IMR-90 (cell line): ENCODE data around the gene SPINT2. TPM values are rescaled to one million over a fixed set of nuclear protein-coding genes. Genes with fewer than 3 reads are reported as not detected.

Source experiments
- ATAC-seq: fragments of 200-7000 bp; cut with Tn5 transposase; 2 replicates; pipeline ENCODE4 v1.9.1; 2020; ENCODE audit warnings: low read depth, mild to moderate bottlenecking, moderate library complexity
- BruUV-seq: library from RNA; stranded (reverse); fragments of 400-500 nt; replicated peaks from 2 replicates; lab custom pipeline; 2021; lab: Mats Ljungman, UMichigan
- CTCF ChIA-PET: fragments of 300-600 bp; formaldehyde crosslinking; extraction: SDS; loops from one replicate; lab custom pipeline; 2021; ENCODE audit warnings: antibody characterized with exemption; lab: Yijun Ruan, JAX
- POLR2A ChIA-PET: fragments of 300-600 bp; sonication (Branson Sonifier 250); formaldehyde crosslinking; loops from one replicate; lab custom pipeline; 2022; ENCODE audit warnings: antibody characterized with exemption; ENCODE audit not compliant: unreplicated experiment; lab: Charles Lee
- DNase-seq: peaks from one replicate; pipeline ENCODE4 v3.0.0; 2013
- H2AFZ ChIP-seq: replicated peaks from 2 replicates; pipeline ENCODE3; 2013; ENCODE audit warnings: low read length, mild to moderate bottlenecking; ENCODE audit not compliant: poor library complexity
- H2AK5ac ChIP-seq: 2 replicates; pipeline ENCODE4 v1.6.1; 2013; ENCODE audit warnings: low read depth, low read length, inconsistent platforms
- H2AK9ac ChIP-seq: replicated peaks from 2 replicates; pipeline ENCODE3; 2013; ENCODE audit warnings: mild to moderate bottlenecking, low read depth, low read length, moderate library complexity; ENCODE audit not compliant: poor library complexity
- H2BK120ac ChIP-seq: 2 replicates; pipeline ENCODE4 v1.6.1; 2013; ENCODE audit warnings: low read depth, low read length, inconsistent platforms
- H2BK15ac ChIP-seq: 3 replicates; pipeline ENCODE4 v1.6.1; 2013; ENCODE audit warnings: low read depth, low read length, inconsistent platforms
- H2BK20ac ChIP-seq: 2 replicates; pipeline ENCODE4 v1.6.1; 2013; ENCODE audit warnings: low read depth, mild to moderate bottlenecking, inconsistent platforms, low read length, moderate library complexity
- H2BK5ac ChIP-seq: 2 replicates; pipeline ENCODE4 v1.6.1; 2013; ENCODE audit warnings: mild to moderate bottlenecking, low read depth, low read length, inconsistent platforms; ENCODE audit not compliant: poor library complexity, severe bottlenecking
- H3K14ac ChIP-seq: replicated peaks from 2 replicates; pipeline ENCODE4 v1.6.1; 2013; ENCODE audit warnings: low read depth, low read length, inconsistent platforms
- H3K18ac ChIP-seq: 2 replicates; pipeline ENCODE4 v1.6.1; 2013; ENCODE audit warnings: low read depth, low read length, control low read depth
- H3K23ac ChIP-seq: 2 replicates; pipeline ENCODE4 v1.6.1; 2013; ENCODE audit warnings: low read depth, low read length, inconsistent platforms
- H3K27ac ChIP-seq: 2 replicates; pipeline ENCODE4 v1.5.1; 2013; ENCODE audit warnings: mild to moderate bottlenecking, control low read depth, low read length; ENCODE audit not compliant: insufficient read depth
- H3K27me3 ChIP-seq: 2 replicates; pipeline ENCODE4 v1.6.1; 2013; ENCODE audit warnings: low read length; ENCODE audit not compliant: control insufficient read depth, insufficient read depth
- H3K36me3 ChIP-seq: 2 replicates; pipeline ENCODE4 v1.6.1; 2013; ENCODE audit warnings: low read length, mixed read lengths; ENCODE audit not compliant: control insufficient read depth, insufficient read depth
- H3K4ac ChIP-seq: 2 replicates; pipeline ENCODE4 v1.6.1; 2013; ENCODE audit warnings: low read depth, low read length, inconsistent platforms
- H3K4me1 ChIP-seq: 2 replicates; pipeline ENCODE4 v1.6.1; 2013; ENCODE audit warnings: low read length, mixed read lengths; ENCODE audit not compliant: control insufficient read depth, insufficient read depth
- H3K4me2 ChIP-seq: 2 replicates; pipeline ENCODE4 v1.6.1; 2013; ENCODE audit warnings: low read depth, mild to moderate bottlenecking, control low read depth, low read length, moderate library complexity
- H3K4me3 ChIP-seq: 2 replicates; pipeline ENCODE4 v1.5.1; 2013; ENCODE audit warnings: low read depth, mild to moderate bottlenecking, control low read depth, low read length, moderate library complexity; ENCODE audit not compliant: insufficient read depth
- H3K56ac ChIP-seq: 2 replicates; pipeline ENCODE4 v1.6.1; 2013; ENCODE audit warnings: low read length, inconsistent platforms; ENCODE audit not compliant: insufficient read depth; ENCODE audit errors: extremely low read depth
- H3K79me1 ChIP-seq, 2 experiments: 2 replicates each; pipeline ENCODE4 v1.6.1; 2013; ENCODE audit warnings: low read length in 2 of 2, inconsistent platforms in 1 of 2, low read depth in 1 of 2
- H3K9ac ChIP-seq: 2 replicates; pipeline ENCODE4 v1.6.1; 2013; ENCODE audit warnings: low read depth, low read length, control low read depth
- H3K9me1 ChIP-seq: 2 replicates; pipeline ENCODE4 v1.6.1; 2013; ENCODE audit warnings: low read length, inconsistent platforms; ENCODE audit not compliant: insufficient read depth
- H3K9me3 ChIP-seq: 2 replicates; pipeline ENCODE4 v1.6.1; 2013; ENCODE audit warnings: low read length; ENCODE audit not compliant: control insufficient read depth, insufficient read depth
- H4K20me1 ChIP-seq: 2 replicates; pipeline ENCODE4 v1.6.1; 2013; ENCODE audit warnings: low read length, inconsistent platforms; ENCODE audit not compliant: insufficient read depth
- H4K5ac ChIP-seq: 2 replicates; pipeline ENCODE4 v1.6.1; 2013; ENCODE audit warnings: mild to moderate bottlenecking, low read depth, low read length, control low read depth
- H4K8ac ChIP-seq, 2 experiments: 2 replicates each; pipeline ENCODE4 v1.6.1; 2013; ENCODE audit warnings: low read depth in 2 of 2, low read length in 2 of 2, control low read depth in 1 of 2, inconsistent platforms in 1 of 2
- H4K91ac ChIP-seq: 2 replicates; pipeline ENCODE4 v1.6.1; 2013; ENCODE audit warnings: low read depth, low read length, inconsistent platforms; ENCODE audit not compliant: insufficient read depth
- MAZ ChIP-seq: IDR thresholded peaks from 2 replicates; pipeline ENCODE4 v1.6.1; 2012; ENCODE audit warnings: low read depth, mild to moderate bottlenecking, low read length, improper control_type of control experiment, moderate library complexity, borderline replicate concordance
- RCOR1 ChIP-seq: IDR thresholded peaks from 2 replicates; pipeline ENCODE4 v1.6.1; 2012; ENCODE audit warnings: mild to moderate bottlenecking, low read length, improper control_type of control experiment; ENCODE audit not compliant: insufficient replicate concordance
- SMC3 ChIP-seq: fragments of 150-350 bp; IDR thresholded peaks from 2 replicates; pipeline ENCODE4 v1.6.1; 2016; ENCODE audit warnings: low read depth, mild to moderate bottlenecking, antibody characterized with exemption, low read length, moderate library complexity
- WGBS, 2 experiments: methylation state at CpG; one replicate each; pipeline versions ENCODE4 v1.1.5 to v1.1.7; 2013; ENCODE audit warnings: missing lambda C conversion rate in 2 of 2; ENCODE audit not compliant: insufficient read length in 1 of 2; ENCODE audit errors: extremely low coverage in 2 of 2; 5-methylcytosine and 5-hydroxymethylcytosine counted together
- dilution Hi-C: fragments of 300-500 bp; cut with HindIII; formaldehyde crosslinking; loops from one replicate; pipeline ENCODE4 v1.14.3; 2018; ENCODE audit warnings: low sequenced_read_pairs; ENCODE audit not compliant: unreplicated experiment
- in situ Hi-C: fragments of 300-500 bp; cut with MboI; formaldehyde crosslinking; loops from 3 replicates; pipeline ENCODE4 v1.14.3; 2019; ENCODE audit warnings: low sequenced_read_pairs, inconsistent platforms, mixed read lengths
- intact Hi-C: fragments of 100-400 bp; cut with micrococcal nuclease; formaldehyde crosslinking; loops from 2 replicates; pipeline ENCODE4 v1.10.0; 2022
- polyA plus RNA-seq, 3 experiments: library from polyadenylated mRNA; depleted of rRNA; stranded (reverse); fragments of >200 nt; gene quantifications; 2 replicates each; pipeline ENCODE4 v1.2.3, GENCODE V29; 2012; ENCODE audit warnings: low replicate concordance in 1 of 3
- total RNA-seq: library from RNA; depleted of rRNA; stranded (reverse); fragments of >200 nt; gene quantifications from 2 replicates; pipeline ENCODE4 v1.2.3, GENCODE V29; 2012

The SPINT2 gene
- total and polyA plus RNA-seq, 2 of the 4 experiments (the other 2 are of a cell fraction), result 0.54 to 1.2 TPM

GRCh38 chr19:38321646-38322196 is 57.3 kb downstream of the SPINT2 start:
- Histone ChIP-seq H2BK120ac (no peak overlapping the region), H4K8ac (no peak overlapping the region), H3K4me1 (peaks cover 6% of the 10 kb centered on the region), H3K27me3 (no peaks in the 10 kb centered on the region; the same call in 1 of the 2 replicates), H3K18ac (no peak overlapping the region), H3K4ac (no peak overlapping the region), H3K23ac (no peak overlapping the region), H4K20me1 (no peaks in the 10 kb centered on the region), H2AFZ (no peak overlapping the region), H2BK20ac (no peak overlapping the region), H2AK5ac (no peak overlapping the region; the same call in 1 of the 2 replicates), H3K36me3 (peaks cover 3% of the 10 kb centered on the region; the same call in 1 of the 2 replicates), H3K27ac (no peak overlapping the region), H2BK15ac (no peak overlapping the region), H4K91ac (no peak overlapping the region), H2AK9ac (peak overlapping the region; percentile 21), H3K56ac (no peak overlapping the region), H3K79me1 (no peaks in the 10 kb centered on the region), H3K4me2 (no peak overlapping the region), H3K9ac (no peak overlapping the region), H4K5ac (no peak overlapping the region), H3K14ac (no peak overlapping the region), H2BK5ac (no peak overlapping the region), H3K4me3 (no peak overlapping the region), H3K9me3 (no peaks in the 10 kb centered on the region), H3K9me1 (0 out of 2 replicates have a peak, but pooled peaks cover 5% of the 10 kb centered on the region)
- in situ Hi-C loops (no loop called here), dilution Hi-C loops (no loop called here), intact Hi-C loops (no loop called here)
- WGBS, 2 experiments, result 79% methylated on average over 2 of the region's 11 CpGs; no CpG with 5 or more reads in 1 of the 2 experiments
- TF ChIP-seq MAZ (no peak), RCOR1 (no peak), SMC3 (no peak)
- CTCF ChIA-PET, result interaction anchor here (0.7 kb wide), 1 partner anchor 422 kb away, joined by 3 read pairs; no protein-coding TSS in a partner anchor
- POLR2A ChIA-PET, result no interaction called here
- DNase-seq, result peak; percentile 27
- no TSS peak for BruUV-seq
- peak; percentile 24 for ATAC-seq
